Activated T-cell treated with anti-CD3 and anti-CD28 coated beads, Interleukin-2, amount 50 U/mL, for 4 hours (primary cell): ENCODE results near the gene AKAP7. TPM values are rescaled to one million over a fixed set of nuclear protein-coding genes. Genes with fewer than 3 reads are reported as not detected.
"Not testable (repeated sequence)": the region's sequence is repeated elsewhere in the genome, so short reads cannot be mapped to it uniquely, and the experiment has no call there.

ENCODE experiments used
- ATAC-seq, 2 donors: fragments of 200-7000 bp; cut with Tn5 transposase; one replicate each; pipeline ENCODE4 v1.10.0; 2021
- DNase-seq: peaks from one replicate; pipeline ENCODE4 v3.0.0-alpha.2; 2020
- H3K27me3 Mint-ChIP-seq: one replicate; pipeline ENCODE4 v1.8.0; 2021; ENCODE audit warnings: low read depth, mixed read lengths
- H3K36me3 Mint-ChIP-seq: one replicate; pipeline ENCODE4 v1.8.0; 2022; ENCODE audit warnings: mixed read lengths; ENCODE audit not compliant: insufficient read depth
- H3K4me1 Mint-ChIP-seq: one replicate; pipeline ENCODE4 v1.8.0; 2021; ENCODE audit warnings: low read depth, mixed read lengths
- H3K4me3 Mint-ChIP-seq: one replicate; pipeline ENCODE4 v1.8.0; 2021; ENCODE audit warnings: mild to moderate bottlenecking, moderate library complexity, mixed read lengths
- H3K9me3 Mint-ChIP-seq: one replicate; pipeline ENCODE4 v1.8.0; 2021; ENCODE audit warnings: mixed read lengths
- total RNA-seq, 3 donors: library from RNA; stranded (reverse); gene quantifications; one replicate each; pipeline ENCODE4 v1.2.1, GENCODE V29; 2021

Gene AKAP7
- total RNA-seq, result 1 to 10 TPM; 3.0 to 3.3 (median 3.2) TPM

DNA sequence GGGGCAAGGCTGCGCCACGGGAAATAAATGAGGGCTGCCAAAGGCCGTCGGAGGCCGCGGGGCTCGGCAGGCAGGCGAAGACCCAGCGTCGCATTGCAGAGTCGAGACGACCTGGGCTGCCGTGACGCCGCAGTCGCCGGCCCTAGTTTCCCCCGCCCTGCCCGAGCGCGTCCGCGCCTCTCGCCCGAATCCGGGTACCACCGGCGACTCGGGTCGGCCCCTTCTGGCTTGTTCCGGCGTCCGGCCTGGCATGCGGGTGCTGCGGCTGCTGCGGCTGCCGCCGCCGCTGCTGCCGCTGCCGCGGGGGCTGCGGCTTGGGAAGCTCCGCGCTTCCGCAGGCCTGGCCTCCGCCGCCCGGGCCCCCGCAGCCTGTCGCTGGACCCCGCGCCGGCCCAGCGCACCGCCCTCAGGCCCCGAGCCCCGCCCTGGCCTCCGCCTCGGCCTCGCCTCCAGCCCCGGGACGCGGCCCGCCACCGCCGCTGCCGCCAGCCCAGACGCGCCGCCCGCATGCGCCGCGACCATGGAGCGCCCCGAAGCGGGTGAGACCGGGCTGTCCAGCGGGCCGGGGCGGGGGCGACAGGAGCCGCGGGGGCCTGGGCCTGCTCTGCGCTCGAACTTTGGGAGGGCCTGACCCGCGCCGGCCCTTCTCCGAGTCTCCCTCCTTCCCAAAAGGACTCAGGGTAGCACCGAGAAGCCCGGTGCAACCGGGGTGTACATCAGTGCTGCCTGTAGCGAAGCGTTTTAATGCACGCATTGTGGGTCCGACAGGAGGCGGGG is at the start of gene AKAP7:
Gene AKAP7, plus strand, starts transcription at position 224 of the 777 bp plus-strand sequence. Its CDS starts 297 bp downstream, at position 521.
- DNase-seq (peak; percentile 35), ATAC-seq (peak; percentile 83 to 86)
- H3K27me3 Mint-ChIP-seq, result no peaks in the 10 kb centered on the region
- H3K9me3 Mint-ChIP-seq, result no peaks in the 10 kb centered on the region
- H3K4me3 Mint-ChIP-seq, result peak within 1 kb of the TSS; percentile 92
- H3K36me3 Mint-ChIP-seq, result no peaks in the 10 kb centered on the region
- peaks cover 21% of the 10 kb centered on the region for H3K4me1 Mint-ChIP-seq

DNA sequence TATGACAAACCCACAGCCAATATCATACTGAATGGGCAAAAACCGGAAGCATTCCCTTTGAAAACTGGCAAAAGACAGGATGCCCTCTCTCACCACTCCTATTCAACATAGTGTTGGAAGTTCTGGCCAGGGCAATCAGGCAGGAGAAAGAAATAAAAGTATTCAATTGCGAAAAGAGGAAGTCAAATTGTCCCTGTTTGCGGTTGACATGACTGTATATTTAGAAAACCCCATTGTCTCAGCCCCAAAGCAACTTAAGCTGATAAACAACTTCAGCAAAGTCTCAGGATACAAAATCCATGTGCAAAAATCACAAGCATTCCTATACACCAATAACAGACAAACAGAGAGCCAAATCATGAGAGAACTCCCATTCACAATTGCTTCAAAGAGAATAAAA is 44.9 kb upstream of the AKAP7 start:
- H3K4me1 Mint-ChIP-seq, ATAC-seq, H3K9me3 Mint-ChIP-seq, DNase-seq, H3K4me3 Mint-ChIP-seq, H3K36me3 Mint-ChIP-seq: not testable (repeated sequence)
- H3K27me3 Mint-ChIP-seq, result peaks cover 12% of the 10 kb centered on the region

DNA sequence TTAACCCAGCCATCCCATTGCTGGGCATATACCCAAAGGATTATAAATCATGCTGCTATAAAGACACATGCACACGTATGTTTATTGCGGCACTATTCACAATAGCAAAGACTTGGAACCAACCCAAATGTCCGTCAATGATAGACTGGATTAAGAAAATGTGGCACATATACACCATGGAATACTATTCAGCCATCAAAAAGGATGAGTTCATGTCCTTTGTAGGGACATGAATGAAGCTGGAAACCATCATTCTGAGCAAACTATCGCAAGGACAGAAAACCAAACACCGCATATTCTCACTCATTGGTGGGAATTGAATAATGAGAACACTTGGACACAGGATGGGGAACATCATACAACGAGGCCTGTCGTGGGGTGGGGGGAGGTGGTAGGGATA is 43.3 kb upstream of the AKAP7 start:
- peaks cover 12% of the 10 kb centered on the region for H3K27me3 Mint-ChIP-seq
- not testable (repeated sequence) for H3K4me1 Mint-ChIP-seq, H3K9me3 Mint-ChIP-seq, ATAC-seq, H3K36me3 Mint-ChIP-seq, DNase-seq, H3K4me3 Mint-ChIP-seq

DNA sequence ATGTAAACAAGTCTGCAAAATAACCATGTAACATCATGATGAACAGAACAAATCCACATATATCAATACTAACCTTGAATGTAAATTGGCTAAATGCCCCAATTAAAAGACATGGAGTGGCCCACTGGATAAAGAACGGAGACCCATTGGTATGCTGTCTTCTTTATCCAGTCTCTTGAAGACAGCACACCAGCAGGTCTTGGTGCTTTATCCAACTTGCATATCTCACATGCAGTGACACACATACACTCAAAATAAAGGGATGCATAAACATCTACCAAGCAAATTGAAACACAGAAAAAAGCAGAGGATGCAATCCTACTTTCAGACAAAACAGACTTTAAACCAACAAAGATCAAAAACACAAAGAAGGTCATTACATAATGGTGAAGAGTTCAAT is 41.9 kb upstream of the AKAP7 start:
- no peaks in the 10 kb centered on the region for H3K9me3 Mint-ChIP-seq
- ATAC-seq (no peak), DNase-seq (no peak)
- H3K4me3 Mint-ChIP-seq, result no peak overlapping the region
- H3K36me3 Mint-ChIP-seq, result no peaks in the 10 kb centered on the region
- peaks cover 12% of the 10 kb centered on the region for H3K27me3 Mint-ChIP-seq
- H3K4me1 Mint-ChIP-seq, result no peaks in the 10 kb centered on the region

GRCh38 chr6:131096786-131097185 is 38.5 kb upstream of the AKAP7 start:
- Mint-ChIP-seq H3K36me3 (no peaks in the 10 kb centered on the region), H3K27me3 (no peaks in the 10 kb centered on the region), H3K4me1 (no peaks in the 10 kb centered on the region), H3K9me3 (no peaks in the 10 kb centered on the region), H3K4me3 (no peak overlapping the region)
- ATAC-seq, result no peak
- no peak for DNase-seq

DNA sequence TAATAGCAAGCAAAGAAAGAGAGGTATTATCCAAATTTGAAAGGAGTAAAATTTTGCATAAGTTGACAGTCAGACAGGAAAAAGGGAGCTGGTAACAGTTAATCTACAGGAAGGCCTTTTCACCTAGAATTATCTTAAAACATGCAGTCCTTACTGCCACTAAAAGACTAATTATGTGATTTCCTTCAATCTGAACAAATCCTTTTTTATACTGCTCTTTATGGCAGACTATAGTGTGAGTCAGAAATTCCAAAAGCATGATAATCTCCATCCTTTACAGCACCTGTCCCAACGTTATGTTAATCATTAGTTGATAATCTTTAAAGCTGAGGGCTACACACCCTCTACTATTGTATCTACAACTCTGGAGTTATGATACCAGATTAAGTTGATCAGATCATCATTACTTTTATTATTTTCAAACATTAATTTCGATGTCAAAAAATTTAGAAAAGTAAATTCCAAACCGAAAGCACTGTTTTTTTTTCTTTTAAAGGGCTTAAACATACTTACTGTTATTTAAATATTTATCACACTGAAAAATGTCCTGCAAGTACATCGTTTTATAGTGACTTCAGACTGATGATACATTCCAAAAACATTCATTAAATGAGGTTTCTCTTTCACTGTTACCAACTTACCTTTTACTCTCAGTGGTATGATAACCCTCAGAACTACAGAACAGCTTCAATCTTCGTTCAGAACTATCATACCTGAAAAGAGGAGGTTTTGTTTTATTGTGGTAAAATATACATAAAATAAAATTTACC is 33.2 kb upstream of the AKAP7 start:
- H3K4me1 Mint-ChIP-seq, result no peaks in the 10 kb centered on the region
- DNase-seq (no peak), ATAC-seq (no peak)
- H3K4me3 Mint-ChIP-seq, result no peak overlapping the region
- no peaks in the 10 kb centered on the region for H3K36me3 Mint-ChIP-seq
- H3K27me3 Mint-ChIP-seq, result peaks cover 2% of the 10 kb centered on the region
- H3K9me3 Mint-ChIP-seq, result no peaks in the 10 kb centered on the region

GRCh38 chr6:131103296-131103695 is 32.0 kb upstream of the AKAP7 start:
- no peak for DNase-seq
- ATAC-seq, result no peak
- Mint-ChIP-seq H3K9me3 (no peaks in the 10 kb centered on the region), H3K36me3 (no peaks in the 10 kb centered on the region), H3K27me3 (peaks cover 2% of the 10 kb centered on the region), H3K4me1 (no peaks in the 10 kb centered on the region), H3K4me3 (no peak overlapping the region)

DNA sequence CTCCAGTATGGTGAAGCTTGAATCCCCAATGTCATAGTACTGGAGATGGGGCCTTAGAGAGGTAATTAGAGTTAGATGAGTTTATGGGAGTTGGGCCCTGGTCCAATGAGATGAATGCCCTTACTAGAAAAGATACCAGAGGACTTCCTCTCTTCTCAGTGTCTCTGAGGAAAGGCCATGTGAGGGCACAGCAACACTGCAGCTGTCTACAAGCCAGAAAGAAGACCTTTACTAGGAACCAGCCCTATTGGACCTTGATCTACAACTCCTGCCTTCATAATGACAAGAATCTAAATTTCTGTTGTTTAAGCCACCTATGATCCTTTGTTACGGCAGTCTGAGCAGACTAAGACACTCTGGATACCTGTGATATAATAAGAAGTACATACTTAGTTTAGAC is 31.4 kb upstream of the AKAP7 start:
- no peak for ATAC-seq
- H3K27me3 Mint-ChIP-seq, result peaks cover 2% of the 10 kb centered on the region
- DNase-seq, result no peak
- H3K4me1 Mint-ChIP-seq, result no peaks in the 10 kb centered on the region
- no peaks in the 10 kb centered on the region for H3K36me3 Mint-ChIP-seq
- H3K4me3 Mint-ChIP-seq, result no peak overlapping the region
- H3K9me3 Mint-ChIP-seq, result no peaks in the 10 kb centered on the region

DNA sequence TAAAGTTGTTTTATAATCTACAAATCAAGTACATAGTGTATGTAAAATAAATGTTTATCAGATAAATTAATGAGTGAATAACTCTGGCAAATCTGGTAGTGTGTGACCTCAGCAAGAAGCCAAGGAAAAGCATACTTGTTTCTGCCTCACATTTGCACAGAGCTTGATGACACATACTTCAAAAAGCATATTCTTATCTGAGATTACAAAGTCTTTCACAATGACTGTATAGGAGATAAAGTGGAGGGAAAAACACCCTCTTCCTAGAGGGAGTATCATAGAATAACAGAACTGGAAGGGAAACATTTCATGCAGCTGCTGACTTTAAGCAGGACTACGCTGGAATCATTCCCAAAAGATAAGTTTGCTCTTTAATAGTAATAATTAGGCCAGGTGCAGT is 28.1 kb upstream of the AKAP7 start:
- Mint-ChIP-seq H3K36me3 (no peaks in the 10 kb centered on the region), H3K9me3 (no peaks in the 10 kb centered on the region), H3K27me3 (peaks cover 6% of the 10 kb centered on the region), H3K4me1 (no peaks in the 10 kb centered on the region), H3K4me3 (no peak overlapping the region)
- ATAC-seq (no peak), DNase-seq (no peak)

DNA sequence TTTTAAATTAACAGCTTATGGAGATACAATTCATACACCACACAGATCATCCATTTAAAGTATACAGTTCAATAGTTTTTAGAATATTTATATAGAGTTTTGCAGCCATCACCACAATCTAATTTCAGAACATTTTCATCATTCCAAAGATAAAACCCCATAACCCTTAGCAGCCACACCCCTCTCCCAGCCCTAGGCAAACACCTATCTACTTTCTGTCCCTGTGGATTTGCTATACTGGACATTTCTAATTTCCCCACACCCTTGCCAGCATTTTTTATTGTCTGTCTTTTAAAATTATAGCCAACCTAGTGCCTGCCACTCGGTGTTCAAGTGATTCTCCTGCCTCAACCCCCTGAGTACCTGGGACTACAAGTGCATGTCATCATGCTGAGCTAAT is 23.0 kb upstream of the AKAP7 start:
- DNase-seq, result no peak
- no peak overlapping the region for H3K4me3 Mint-ChIP-seq
- ATAC-seq, result no peak
- no peaks in the 10 kb centered on the region for H3K4me1 Mint-ChIP-seq
- no peaks in the 10 kb centered on the region for H3K9me3 Mint-ChIP-seq
- peaks cover 4% of the 10 kb centered on the region for H3K27me3 Mint-ChIP-seq
- no peaks in the 10 kb centered on the region for H3K36me3 Mint-ChIP-seq

DNA sequence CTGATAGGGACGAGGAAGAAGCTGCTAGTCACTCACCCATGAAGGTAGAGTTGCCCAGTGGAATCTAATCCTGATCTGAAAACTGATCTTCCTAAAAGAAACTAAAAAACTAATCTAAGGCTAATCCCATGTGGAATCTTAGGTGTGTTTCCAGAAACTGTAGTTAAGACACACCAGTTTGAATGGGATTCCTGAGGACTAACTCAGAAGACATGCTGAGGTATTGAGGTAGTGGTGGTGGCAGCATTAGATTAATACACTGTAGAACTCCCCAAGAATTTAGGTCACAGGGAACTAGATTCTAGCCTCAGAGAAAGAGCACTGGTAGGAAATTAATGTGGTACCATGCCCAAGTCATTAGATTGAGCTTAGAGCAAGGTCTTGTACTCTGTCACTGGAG is 19.6 kb upstream of the AKAP7 start:
- H3K4me1 Mint-ChIP-seq, result peaks cover 2% of the 10 kb centered on the region
- no peaks in the 10 kb centered on the region for H3K27me3 Mint-ChIP-seq
- no peak overlapping the region for H3K4me3 Mint-ChIP-seq
- H3K9me3 Mint-ChIP-seq, result no peaks in the 10 kb centered on the region
- no peak for ATAC-seq
- no peaks in the 10 kb centered on the region for H3K36me3 Mint-ChIP-seq
- DNase-seq, result no peak

DNA sequence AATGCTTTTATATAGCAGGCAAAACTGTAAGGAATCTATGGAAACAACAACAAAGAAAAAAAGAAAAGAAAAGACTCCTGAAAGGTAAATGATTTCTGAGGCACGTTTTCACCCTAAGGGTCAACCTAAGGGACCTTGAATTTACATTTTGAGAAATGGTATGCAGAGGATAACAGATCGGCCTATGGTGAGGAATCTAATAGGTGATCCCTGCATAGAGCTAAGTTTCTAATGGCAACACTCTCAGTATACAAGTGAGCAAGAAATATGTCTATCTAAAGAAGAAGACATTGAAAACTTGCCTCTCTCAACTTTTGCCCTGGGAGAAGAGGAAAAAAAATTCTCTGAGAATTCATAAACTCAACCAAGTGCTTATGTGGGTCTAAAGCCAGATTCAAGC is 18.9 kb upstream of the AKAP7 start:
- DNase-seq (no peak), ATAC-seq (no peak)
- Mint-ChIP-seq H3K9me3 (no peaks in the 10 kb centered on the region), H3K36me3 (no peaks in the 10 kb centered on the region), H3K4me1 (peaks cover 2% of the 10 kb centered on the region), H3K27me3 (no peaks in the 10 kb centered on the region), H3K4me3 (no peak overlapping the region)

GRCh38 chr6:131116755-131117360 is 18.4 kb upstream of the AKAP7 start:
- Mint-ChIP-seq H3K36me3 (no peaks in the 10 kb centered on the region), H3K9me3 (no peaks in the 10 kb centered on the region), H3K4me1 (peaks cover 2% of the 10 kb centered on the region), H3K4me3 (no peak overlapping the region), H3K27me3 (no peaks in the 10 kb centered on the region)
- DNase-seq (no peak), ATAC-seq (no peak)

DNA sequence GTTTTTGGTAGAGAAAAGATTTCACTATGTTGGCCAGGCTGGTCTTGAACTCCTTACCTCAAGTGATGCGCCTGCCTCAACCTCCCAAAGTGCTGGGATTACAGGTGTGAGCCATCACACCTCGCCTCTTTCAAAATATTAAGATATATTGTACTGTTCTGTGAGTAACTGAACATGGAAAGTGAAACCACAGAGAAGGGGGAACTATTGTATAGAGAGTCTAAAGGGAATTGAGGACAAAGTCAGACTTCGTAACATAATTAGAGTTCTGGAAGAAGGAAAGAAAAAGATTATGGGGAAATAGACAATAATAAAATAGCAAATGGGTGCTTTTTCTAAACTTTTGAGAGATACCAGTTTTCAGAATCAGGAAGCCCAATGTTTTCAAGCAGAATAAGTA is 17.4 kb upstream of the AKAP7 start:
- H3K4me3 Mint-ChIP-seq, result no peak overlapping the region
- no peaks in the 10 kb centered on the region for H3K27me3 Mint-ChIP-seq
- H3K36me3 Mint-ChIP-seq, result no peaks in the 10 kb centered on the region
- ATAC-seq (no peak), DNase-seq (no peak)
- peaks cover 2% of the 10 kb centered on the region for H3K4me1 Mint-ChIP-seq
- no peaks in the 10 kb centered on the region for H3K9me3 Mint-ChIP-seq

DNA sequence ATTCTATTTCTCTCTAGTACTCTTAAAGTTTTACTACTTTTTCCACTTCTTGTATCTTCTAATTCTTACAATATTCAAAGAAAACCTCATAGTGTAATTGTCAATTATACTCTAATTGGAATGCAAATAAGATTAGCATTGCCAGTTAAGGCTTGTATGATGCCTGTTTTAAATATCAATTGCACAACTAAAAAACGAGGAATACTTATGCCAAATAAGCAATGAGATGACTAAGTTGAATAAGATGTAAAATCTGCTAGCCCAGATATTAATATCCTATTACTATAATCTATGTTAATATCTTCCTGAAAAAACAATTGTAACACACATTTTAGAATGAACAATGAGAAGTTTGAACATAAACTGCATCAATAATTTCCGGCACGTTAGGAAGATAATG is 13.3 kb upstream of the AKAP7 start:
- no peak for ATAC-seq
- Mint-ChIP-seq H3K36me3 (no peaks in the 10 kb centered on the region), H3K27me3 (peaks cover 4% of the 10 kb centered on the region), H3K4me3 (no peak overlapping the region), H3K9me3 (no peaks in the 10 kb centered on the region), H3K4me1 (peaks cover 2% of the 10 kb centered on the region)
- DNase-seq, result no peak
